ENCODE results near the gene CACNA2D1.

GRCh38 chr7:82396343-82396742 is 47.2 kb downstream of the CACNA2D1 start:
- TF ChIP-seq ZNF8 (CRISPR knock-in tag; IDR thresholded peaks at IDR 0.05) (no peak), ARNTL (CRISPR knock-in tag; IDR thresholded peaks at IDR 0.05; ENCODE audit: borderline replicate concordance, low read depth) (no peak), CREB5 (CRISPR knock-in tag; IDR thresholded peaks at IDR 0.05; ENCODE audit: low read depth) (no peak), ZFP30 (CRISPR knock-in tag; IDR thresholded peaks at IDR 0.05) (no peak), OSR1 (CRISPR knock-in tag; IDR thresholded peaks at IDR 0.05) (no peak), PATZ1 (CRISPR knock-in tag; IDR thresholded peaks at IDR 0.05; ENCODE audit: borderline replicate concordance) (no peak), PPARA (CRISPR knock-in tag; IDR thresholded peaks at IDR 0.05; ENCODE audit: borderline replicate concordance) (no peak), GLIS3 (CRISPR knock-in tag; IDR thresholded peaks at IDR 0.05) (no peak), SNAI2 (CRISPR knock-in tag; IDR thresholded peaks at IDR 0.05) (no peak), TSHZ2 (CRISPR knock-in tag; IDR thresholded peaks at IDR 0.05) (no peak), ZFP3 (CRISPR knock-in tag; IDR thresholded peaks at IDR 0.05) (no peak), BACH2 (CRISPR knock-in tag; IDR thresholded peaks at IDR 0.05; ENCODE audit: borderline replicate concordance) (no peak), RARB (CRISPR knock-in tag; IDR thresholded peaks at IDR 0.05) (no peak), TCF4 (CRISPR knock-in tag; IDR thresholded peaks at IDR 0.05; ENCODE audit: borderline replicate concordance) (no peak)

All from SK-N-SH treated with all-trans-retinoic acid at 6 μM for 48 hours (cell line).